HG03442 (cell line): Measurements from ENCODE around the gene ADAM19.

Experiments
- ATAC-seq: cut with Tn5 transposase; IDR thresholded peaks from one replicate; pipeline ENCODE4 v1.9.1; 2021; ENCODE audit warnings: mild to moderate bottlenecking, moderate library complexity; ENCODE audit not compliant: unreplicated experiment

The ADAM19 gene

GRCh38 chr5:157562111-157562581 is 13.4 kb downstream of the ADAM19 start:
- ATAC-seq: no peak

GRCh38 chr5:157561110-157561509 is 14.5 kb downstream of the ADAM19 start:
- no peak for ATAC-seq

GRCh38 chr5:157559301-157559700 is 16.3 kb downstream of the ADAM19 start:
- no peak for ATAC-seq

GRCh38 chr5:157558681-157559080 is 16.9 kb downstream of the ADAM19 start:
- no peak for ATAC-seq

GRCh38 chr5:157558041-157558595 is 17.5 kb downstream of the ADAM19 start:
- no peak for ATAC-seq

- ATAC-seq: no peak
Observed at GRCh38 chr5:157556615-157557418, 18.8 kb downstream of the ADAM19 start.

GRCh38 chr5:157555037-157555640 is 20.4 kb downstream of the ADAM19 start:
- no peak for ATAC-seq

- ATAC-seq: no peak
Observed at GRCh38 chr5:157554179-157555036, 21.2 kb downstream of the ADAM19 start.

- ATAC-seq: no peak
Observed at GRCh38 chr5:157552650-157553049, 22.9 kb downstream of the ADAM19 start.

GRCh38 chr5:157550663-157551062 is 24.9 kb downstream of the ADAM19 start:
- no peak for ATAC-seq

GRCh38 chr5:157549954-157550549 is 25.5 kb downstream of the ADAM19 start:
- ATAC-seq: no peak

- ATAC-seq: no peak
Observed at GRCh38 chr5:157549283-157549629, 26.3 kb downstream of the ADAM19 start.

- no peak for ATAC-seq
Observed at GRCh38 chr5:157548513-157549282, 26.9 kb downstream of the ADAM19 start.

- no peak for ATAC-seq
Observed at GRCh38 chr5:157547941-157548512, 27.5 kb downstream of the ADAM19 start.

GRCh38 chr5:157546456-157547100 is 29.0 kb downstream of the ADAM19 start:
- no peak for ATAC-seq

GRCh38 chr5:157545610-157546310 is 29.8 kb downstream of the ADAM19 start:
- no peak for ATAC-seq

GRCh38 chr5:157544623-157544989 is 31.0 kb downstream of the ADAM19 start:
- ATAC-seq: no peak

- ATAC-seq: no peak
Observed at GRCh38 chr5:157543825-157544622, 31.6 kb downstream of the ADAM19 start.
